ENCODE results near the gene ADAMTS8. TPM values are rescaled to one million over a fixed set of nuclear protein-coding genes. Genes with fewer than 3 reads are reported as not detected.

Gene ADAMTS8
- total RNA-seq, 2 donors from 2014 or later = 1.00 to 4.0 TPM

DNA sequence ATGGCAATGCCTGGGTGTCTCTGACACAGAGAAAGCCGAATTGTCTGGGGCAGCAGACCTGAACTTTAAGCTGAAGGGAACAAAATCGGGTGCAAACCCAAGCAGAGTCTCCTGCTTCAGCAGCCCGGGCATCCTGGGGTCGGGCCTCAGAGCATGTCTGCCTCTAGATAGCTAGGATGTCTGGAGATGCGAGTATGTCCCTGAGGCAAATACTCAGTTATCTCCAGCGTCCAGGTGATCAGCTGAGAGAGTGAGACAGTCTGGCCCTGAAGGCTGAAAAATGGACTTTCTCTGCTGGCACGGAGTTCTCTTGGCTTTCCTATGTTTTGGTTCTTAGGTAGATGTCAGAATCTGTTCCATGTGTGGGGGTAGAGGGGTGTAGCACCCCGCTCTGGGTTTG is 3.3 kb downstream of the ADAMTS8 start:
- H3K4me3 ChIP-seq (ENCODE audit: low read length) = no peak overlapping the region
- TF ChIP-seq, protein P1, sequence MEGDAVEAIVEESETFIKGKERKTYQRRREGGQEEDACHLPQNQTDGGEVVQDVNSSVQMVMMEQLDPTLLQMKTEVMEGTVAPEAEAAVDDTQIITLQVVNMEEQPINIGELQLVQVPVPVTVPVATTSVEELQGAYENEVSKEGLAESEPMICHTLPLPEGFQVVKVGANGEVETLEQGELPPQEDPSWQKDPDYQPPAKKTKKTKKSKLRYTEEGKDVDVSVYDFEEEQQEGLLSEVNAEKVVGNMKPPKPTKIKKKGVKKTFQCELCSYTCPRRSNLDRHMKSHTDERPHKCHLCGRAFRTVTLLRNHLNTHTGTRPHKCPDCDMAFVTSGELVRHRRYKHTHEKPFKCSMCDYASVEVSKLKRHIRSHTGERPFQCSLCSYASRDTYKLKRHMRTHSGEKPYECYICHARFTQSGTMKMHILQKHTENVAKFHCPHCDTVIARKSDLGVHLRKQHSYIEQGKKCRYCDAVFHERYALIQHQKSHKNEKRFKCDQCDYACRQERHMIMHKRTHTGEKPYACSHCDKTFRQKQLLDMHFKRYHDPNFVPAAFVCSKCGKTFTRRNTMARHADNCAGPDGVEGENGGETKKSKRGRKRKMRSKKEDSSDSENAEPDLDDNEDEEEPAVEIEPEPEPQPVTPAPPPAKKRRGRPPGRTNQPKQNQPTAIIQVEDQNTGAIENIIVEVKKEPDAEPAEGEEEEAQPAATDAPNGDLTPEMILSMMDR (conservative IDR thresholded peaks at IDR 0.05) = no peak
- H3K4me1 ChIP-seq (ENCODE audit: control insufficient read depth, insufficient read depth, low read length) = peaks cover 17% of the 10 kb centered on the region
- peaks cover 57% of the 10 kb centered on the region for H3K4me1 Mint-ChIP-seq
- no peaks in the 10 kb centered on the region for H3K36me3 Mint-ChIP-seq (ENCODE audit: low read depth)
- peak overlapping the region; percentile 25 for H3K4me3 Mint-ChIP-seq
- H3K36me3 ChIP-seq (ENCODE audit: control insufficient read depth, insufficient read depth, low read length) = no peaks in the 10 kb centered on the region
- peaks cover 40% of the 10 kb centered on the region for H3K27me3 ChIP-seq (ENCODE audit: control insufficient read depth, insufficient read depth, low read length, poor library complexity, severe bottlenecking)
- 93 to 94% methylated on average over 6 to 8 of the region's 8 CpGs for WGBS, 2 experiments (ENCODE audit: insufficient coverage in 1 of 2, insufficient read length in 1 of 2)
- no peak overlapping the region for H3K9ac ChIP-seq (ENCODE audit: extremely low read depth, low read length, poor library complexity, severe bottlenecking)
- H3K27me3 Mint-ChIP-seq (ENCODE audit: insufficient read depth) = peaks cover 43% of the 10 kb centered on the region
- H3K9me3 ChIP-seq (ENCODE audit: control insufficient read depth, low read length) = no peaks in the 10 kb centered on the region
- no peak overlapping the region for H3K27ac ChIP-seq (ENCODE audit: low read depth, low read length)
- no peak overlapping the region for H3K27ac Mint-ChIP-seq
- no peaks in the 10 kb centered on the region for H3K9me3 Mint-ChIP-seq
- DNase-seq = no peak

DNA sequence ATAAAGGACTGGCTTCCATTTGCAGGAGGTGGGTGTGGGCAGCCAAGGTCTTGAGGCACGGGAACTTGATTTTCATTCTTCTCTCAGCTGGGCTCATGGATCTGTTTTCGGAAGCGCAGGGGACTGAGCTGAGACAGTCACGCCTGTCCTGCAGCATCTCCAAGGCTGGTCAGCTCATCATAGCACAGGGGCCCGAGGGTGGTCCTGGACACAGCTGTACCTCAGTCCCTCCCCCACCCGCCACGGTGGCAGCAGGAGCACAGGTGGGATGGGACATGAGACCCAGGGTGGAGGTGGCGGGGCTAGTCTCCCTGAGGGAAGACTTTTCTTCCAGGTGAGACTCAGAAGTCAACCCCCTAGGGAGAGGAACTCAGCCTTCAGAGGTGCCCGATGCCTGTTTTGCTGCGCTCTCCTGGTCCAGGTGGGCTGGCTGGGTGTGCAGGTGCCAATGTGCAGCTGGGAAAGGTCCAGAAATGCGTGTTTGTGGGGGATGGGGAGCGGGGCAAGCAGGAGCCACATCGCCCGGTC is 3.7 kb downstream of the ADAMTS8 start:
- H3K4me3 ChIP-seq (ENCODE audit: low read length) = no peak overlapping the region
- no peak overlapping the region for H3K27ac ChIP-seq (ENCODE audit: low read depth, low read length)
- TF ChIP-seq, protein P1 (conservative IDR thresholded peaks at IDR 0.05) = no peak
- peaks cover 17% of the 10 kb centered on the region for H3K4me1 ChIP-seq (ENCODE audit: control insufficient read depth, insufficient read depth, low read length)
- H3K4me3 Mint-ChIP-seq = peak overlapping the region; percentile 25
- 94 to 95% methylated on average over 12 to 14 of the region's 14 CpGs for WGBS, 2 experiments (ENCODE audit: insufficient coverage in 1 of 2, insufficient read length in 1 of 2)
- H3K9me3 Mint-ChIP-seq = no peaks in the 10 kb centered on the region
- no peak for DNase-seq
- H3K9me3 ChIP-seq (ENCODE audit: control insufficient read depth, low read length) = no peaks in the 10 kb centered on the region
- H3K4me1 Mint-ChIP-seq = peaks cover 61% of the 10 kb centered on the region
- peaks cover 38% of the 10 kb centered on the region for H3K27me3 Mint-ChIP-seq (ENCODE audit: insufficient read depth)
- H3K9ac ChIP-seq (ENCODE audit: extremely low read depth, low read length, poor library complexity, severe bottlenecking) = no peak overlapping the region
- H3K36me3 Mint-ChIP-seq (ENCODE audit: low read depth) = no peaks in the 10 kb centered on the region
- no peaks in the 10 kb centered on the region for H3K36me3 ChIP-seq (ENCODE audit: control insufficient read depth, insufficient read depth, low read length)
- H3K27ac Mint-ChIP-seq = peak overlapping the region; percentile 79
- peaks cover 35% of the 10 kb centered on the region for H3K27me3 ChIP-seq (ENCODE audit: control insufficient read depth, insufficient read depth, low read length, poor library complexity, severe bottlenecking)

DNA sequence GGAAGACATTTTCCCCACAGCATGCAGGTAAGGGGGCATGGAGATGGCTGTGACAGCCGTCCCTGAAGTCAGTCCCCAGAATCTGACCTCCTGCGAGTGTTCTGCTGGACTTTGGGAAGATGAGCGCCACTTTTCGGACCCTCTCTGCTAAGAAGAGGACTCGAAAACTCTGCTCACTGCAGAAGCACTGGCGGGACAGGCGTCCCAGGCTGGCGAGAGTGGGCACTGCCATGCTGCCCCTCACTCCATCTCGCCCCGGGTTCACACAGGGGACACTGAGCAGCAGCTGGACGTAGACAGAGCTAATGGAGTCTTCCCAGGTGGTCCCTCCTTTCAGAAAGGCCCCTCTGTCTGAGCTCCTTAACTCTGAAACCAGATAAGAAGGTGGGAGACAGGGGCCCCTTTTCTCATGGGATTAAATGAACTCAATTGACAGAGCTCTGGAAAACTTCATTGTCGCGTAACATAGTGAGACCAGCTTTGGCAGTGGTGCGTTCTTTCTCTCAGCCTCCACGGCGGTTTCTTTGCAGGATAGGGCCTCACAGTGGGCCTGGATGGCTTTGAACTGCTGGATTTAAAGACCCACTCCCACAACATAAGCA is 4.8 kb downstream of the ADAMTS8 start:
- no peaks in the 10 kb centered on the region for H3K36me3 ChIP-seq (ENCODE audit: control insufficient read depth, insufficient read depth, low read length)
- peaks cover 28% of the 10 kb centered on the region for H3K27me3 Mint-ChIP-seq (ENCODE audit: insufficient read depth)
- peaks cover 60% of the 10 kb centered on the region for H3K4me1 Mint-ChIP-seq
- H3K4me3 Mint-ChIP-seq = peak overlapping the region; percentile 25
- H3K27ac ChIP-seq (ENCODE audit: low read depth, low read length) = no peak overlapping the region
- peak overlapping the region; percentile 79 for H3K27ac Mint-ChIP-seq
- no peak for DNase-seq
- H3K4me3 ChIP-seq (ENCODE audit: low read length) = no peak overlapping the region
- no peaks in the 10 kb centered on the region for H3K9me3 Mint-ChIP-seq
- 86 to 87% methylated on average over 8 to 16 of the region's 16 CpGs for WGBS, 2 experiments (ENCODE audit: insufficient coverage in 1 of 2, insufficient read length in 1 of 2)
- H3K36me3 Mint-ChIP-seq (ENCODE audit: low read depth) = no peaks in the 10 kb centered on the region
- TF ChIP-seq, protein P1 (conservative IDR thresholded peaks at IDR 0.05) = no peak
- peaks cover 25% of the 10 kb centered on the region for H3K27me3 ChIP-seq (ENCODE audit: control insufficient read depth, insufficient read depth, low read length, poor library complexity, severe bottlenecking)
- H3K4me1 ChIP-seq (ENCODE audit: control insufficient read depth, insufficient read depth, low read length) = peaks cover 17% of the 10 kb centered on the region
- H3K9ac ChIP-seq (ENCODE audit: extremely low read depth, low read length, poor library complexity, severe bottlenecking) = peak overlapping the region; percentile 28
- no peaks in the 10 kb centered on the region for H3K9me3 ChIP-seq (ENCODE audit: control insufficient read depth, low read length)
